Ishikawa (cell line): ENCODE results near the gene EPHA2.

Experiments used
- CEBPB ChIP-seq: IDR thresholded peaks from 2 replicates; pipeline ENCODE4 v1.6.1; 2012
- CREB1 ChIP-seq: IDR thresholded peaks from 2 replicates; pipeline ENCODE4 v1.6.1; 2012; ENCODE audit warnings: low read depth
- EGR1 ChIP-seq: IDR thresholded peaks from 2 replicates; pipeline ENCODE4 v1.6.1; 2012
- EP300 ChIP-seq: IDR thresholded peaks from 2 replicates; pipeline ENCODE4 v1.6.1; 2012; ENCODE audit warnings: borderline replicate concordance
- FOXM1 ChIP-seq: IDR thresholded peaks from 2 replicates; pipeline ENCODE4 v1.6.1; 2012; ENCODE audit warnings: low read depth, borderline replicate concordance
- NFIC ChIP-seq: IDR thresholded peaks from 2 replicates; pipeline ENCODE4 v1.6.1; 2012
- RAD21 ChIP-seq: IDR thresholded peaks from 2 replicates; pipeline ENCODE4 v1.6.1; 2012; ENCODE audit warnings: low read depth
- TAF1 ChIP-seq: IDR thresholded peaks from 2 replicates; pipeline ENCODE4 v1.6.1; 2012; ENCODE audit warnings: low read depth, mild to moderate bottlenecking
- TCF12 ChIP-seq: IDR thresholded peaks from 2 replicates; pipeline ENCODE4 v1.6.1; 2012; ENCODE audit warnings: low read depth
- TEAD4 ChIP-seq: IDR thresholded peaks from 2 replicates; pipeline ENCODE4 v1.6.1; 2012
- YY1 ChIP-seq: IDR thresholded peaks from 2 replicates; pipeline ENCODE4 v1.6.1; 2012; ENCODE audit warnings: low read depth
- ZBTB7A ChIP-seq: IDR thresholded peaks from 2 replicates; pipeline ENCODE4 v1.6.1; 2012; ENCODE audit warnings: low read depth
- TF ChIP-seq, protein P1 (sequence below): IDR thresholded peaks from 2 replicates; pipeline ENCODE4 v1.6.1; 2012
- TF ChIP-seq, protein P2 (sequence below): IDR thresholded peaks from 2 replicates; pipeline ENCODE4 v1.6.1; 2012
- TF ChIP-seq, protein P3 (sequence below): IDR thresholded peaks from 2 replicates; pipeline ENCODE4 v1.6.1; 2012; ENCODE audit warnings: low read depth, mild to moderate bottlenecking

EPHA2 gene

GRCh38 chr1:16134906-16135305 is 21.0 kb downstream of the EPHA2 start:
- TF ChIP-seq TCF12 (no peak), CEBPB (no peak)

- TF ChIP-seq, protein P1, sequence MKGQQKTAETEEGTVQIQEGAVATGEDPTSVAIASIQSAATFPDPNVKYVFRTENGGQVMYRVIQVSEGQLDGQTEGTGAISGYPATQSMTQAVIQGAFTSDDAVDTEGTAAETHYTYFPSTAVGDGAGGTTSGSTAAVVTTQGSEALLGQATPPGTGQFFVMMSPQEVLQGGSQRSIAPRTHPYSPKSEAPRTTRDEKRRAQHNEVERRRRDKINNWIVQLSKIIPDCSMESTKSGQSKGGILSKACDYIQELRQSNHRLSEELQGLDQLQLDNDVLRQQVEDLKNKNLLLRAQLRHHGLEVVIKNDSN: no peak
- TF ChIP-seq EP300: no peak
- TF ChIP-seq EGR1: no peak
- TF ChIP-seq TAF1: no peak
- TF ChIP-seq ZBTB7A: no peak
These were observed 21.6 kb downstream of the EPHA2 start for GRCh38 chr1:16134066-16134801.

DNA sequence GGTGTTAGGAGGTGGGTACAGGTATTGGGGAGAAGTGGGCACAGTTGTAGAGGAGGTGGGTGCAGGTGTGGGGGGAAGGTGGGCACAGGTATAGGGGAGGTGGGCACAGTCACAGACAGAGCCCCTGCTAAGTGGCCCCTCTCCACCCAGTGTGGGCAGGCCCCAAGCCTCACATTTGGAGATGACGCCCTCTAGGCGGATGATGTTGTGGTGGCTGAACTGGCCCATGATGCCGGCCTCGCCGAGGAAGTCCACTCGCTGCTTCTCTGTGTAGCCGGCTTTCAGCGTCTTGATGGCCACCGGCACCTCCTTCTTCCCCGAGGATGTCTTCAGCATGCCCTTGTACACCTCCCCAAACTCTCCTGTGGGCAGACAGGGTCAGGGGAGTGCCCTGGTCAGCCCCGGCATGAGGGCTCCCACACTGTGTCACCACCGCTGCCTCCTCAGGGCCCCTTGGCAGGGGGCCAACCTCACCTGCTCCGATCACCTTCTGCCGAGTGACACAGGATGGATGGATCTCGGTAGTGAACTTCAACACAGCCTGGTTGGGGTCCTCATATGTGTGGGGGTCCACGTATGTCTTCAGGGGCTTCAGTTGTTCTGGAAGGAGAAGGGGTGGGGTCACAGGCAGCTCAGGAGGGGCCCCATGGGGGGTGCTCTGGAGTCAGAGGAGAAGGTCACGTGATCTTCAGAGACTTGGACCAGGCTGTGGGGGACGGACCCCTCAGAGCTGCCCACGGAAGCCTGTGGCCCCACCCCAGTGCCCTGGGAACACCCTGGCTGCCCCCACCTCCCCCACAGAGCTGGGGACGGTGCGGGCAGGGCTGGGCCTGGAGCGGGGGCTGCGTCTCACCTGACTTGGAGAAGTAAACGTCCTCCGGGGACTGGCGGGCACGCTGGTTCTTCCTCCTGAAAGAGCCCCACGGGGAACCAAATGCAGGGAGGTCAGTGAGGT is 22.6 kb downstream of the EPHA2 start:
- TF ChIP-seq NFIC (peak; percentile 57), CREB1 (no peak)

- TF ChIP-seq ZBTB7A: no peak
- TF ChIP-seq, protein P1: no peak
- TF ChIP-seq, protein P2, sequence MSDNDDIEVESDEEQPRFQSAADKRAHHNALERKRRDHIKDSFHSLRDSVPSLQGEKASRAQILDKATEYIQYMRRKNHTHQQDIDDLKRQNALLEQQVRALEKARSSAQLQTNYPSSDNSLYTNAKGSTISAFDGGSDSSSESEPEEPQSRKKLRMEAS: no peak
These were observed 23.5 kb downstream of the EPHA2 start for GRCh38 chr1:16132325-16132785.

GRCh38 chr1:16131636-16132324 is 24.1 kb downstream of the EPHA2 start:
- no peak for TF ChIP-seq CREB1
- no peak for TF ChIP-seq ZBTB7A
- no peak for TF ChIP-seq TCF12
- TF ChIP-seq, protein P1: no peak
- TF ChIP-seq, protein P2: no peak
- TF ChIP-seq, protein P3, sequence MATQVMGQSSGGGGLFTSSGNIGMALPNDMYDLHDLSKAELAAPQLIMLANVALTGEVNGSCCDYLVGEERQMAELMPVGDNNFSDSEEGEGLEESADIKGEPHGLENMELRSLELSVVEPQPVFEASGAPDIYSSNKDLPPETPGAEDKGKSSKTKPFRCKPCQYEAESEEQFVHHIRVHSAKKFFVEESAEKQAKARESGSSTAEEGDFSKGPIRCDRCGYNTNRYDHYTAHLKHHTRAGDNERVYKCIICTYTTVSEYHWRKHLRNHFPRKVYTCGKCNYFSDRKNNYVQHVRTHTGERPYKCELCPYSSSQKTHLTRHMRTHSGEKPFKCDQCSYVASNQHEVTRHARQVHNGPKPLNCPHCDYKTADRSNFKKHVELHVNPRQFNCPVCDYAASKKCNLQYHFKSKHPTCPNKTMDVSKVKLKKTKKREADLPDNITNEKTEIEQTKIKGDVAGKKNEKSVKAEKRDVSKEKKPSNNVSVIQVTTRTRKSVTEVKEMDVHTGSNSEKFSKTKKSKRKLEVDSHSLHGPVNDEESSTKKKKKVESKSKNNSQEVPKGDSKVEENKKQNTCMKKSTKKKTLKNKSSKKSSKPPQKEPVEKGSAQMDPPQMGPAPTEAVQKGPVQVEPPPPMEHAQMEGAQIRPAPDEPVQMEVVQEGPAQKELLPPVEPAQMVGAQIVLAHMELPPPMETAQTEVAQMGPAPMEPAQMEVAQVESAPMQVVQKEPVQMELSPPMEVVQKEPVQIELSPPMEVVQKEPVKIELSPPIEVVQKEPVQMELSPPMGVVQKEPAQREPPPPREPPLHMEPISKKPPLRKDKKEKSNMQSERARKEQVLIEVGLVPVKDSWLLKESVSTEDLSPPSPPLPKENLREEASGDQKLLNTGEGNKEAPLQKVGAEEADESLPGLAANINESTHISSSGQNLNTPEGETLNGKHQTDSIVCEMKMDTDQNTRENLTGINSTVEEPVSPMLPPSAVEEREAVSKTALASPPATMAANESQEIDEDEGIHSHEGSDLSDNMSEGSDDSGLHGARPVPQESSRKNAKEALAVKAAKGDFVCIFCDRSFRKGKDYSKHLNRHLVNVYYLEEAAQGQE: no peak

GRCh38 chr1:16130827-16131226 is 25.0 kb downstream of the EPHA2 start:
- TF ChIP-seq CREB1 (no peak), EP300 (no peak), YY1 (no peak), EGR1 (no peak), TEAD4 (no peak), TCF12 (no peak), ZBTB7A (no peak), NFIC (no peak), RAD21 (no peak), FOXM1 (no peak), CEBPB (no peak), TAF1 (no peak)
- TF ChIP-seq, protein P1: no peak
- TF ChIP-seq, protein P2: no peak
- TF ChIP-seq, protein P3: no peak
